Activated CD4-positive, alpha-beta T cell treated with anti-CD3 and anti-CD28 coated beads, Interleukin-2, Interleukin-4, amounts not matched to agents 100 ng/mL and 50 ng/mL, durations not matched to agents 16 hours and 8 hours (primary cell): ENCODE results near the gene ELFN1.

Experiments used
- DNase-seq: peaks from one replicate; pipeline ENCODE4 v3.0.0-alpha.2; 2020; ENCODE audit warnings: low spot score

ELFN1 gene

DNA sequence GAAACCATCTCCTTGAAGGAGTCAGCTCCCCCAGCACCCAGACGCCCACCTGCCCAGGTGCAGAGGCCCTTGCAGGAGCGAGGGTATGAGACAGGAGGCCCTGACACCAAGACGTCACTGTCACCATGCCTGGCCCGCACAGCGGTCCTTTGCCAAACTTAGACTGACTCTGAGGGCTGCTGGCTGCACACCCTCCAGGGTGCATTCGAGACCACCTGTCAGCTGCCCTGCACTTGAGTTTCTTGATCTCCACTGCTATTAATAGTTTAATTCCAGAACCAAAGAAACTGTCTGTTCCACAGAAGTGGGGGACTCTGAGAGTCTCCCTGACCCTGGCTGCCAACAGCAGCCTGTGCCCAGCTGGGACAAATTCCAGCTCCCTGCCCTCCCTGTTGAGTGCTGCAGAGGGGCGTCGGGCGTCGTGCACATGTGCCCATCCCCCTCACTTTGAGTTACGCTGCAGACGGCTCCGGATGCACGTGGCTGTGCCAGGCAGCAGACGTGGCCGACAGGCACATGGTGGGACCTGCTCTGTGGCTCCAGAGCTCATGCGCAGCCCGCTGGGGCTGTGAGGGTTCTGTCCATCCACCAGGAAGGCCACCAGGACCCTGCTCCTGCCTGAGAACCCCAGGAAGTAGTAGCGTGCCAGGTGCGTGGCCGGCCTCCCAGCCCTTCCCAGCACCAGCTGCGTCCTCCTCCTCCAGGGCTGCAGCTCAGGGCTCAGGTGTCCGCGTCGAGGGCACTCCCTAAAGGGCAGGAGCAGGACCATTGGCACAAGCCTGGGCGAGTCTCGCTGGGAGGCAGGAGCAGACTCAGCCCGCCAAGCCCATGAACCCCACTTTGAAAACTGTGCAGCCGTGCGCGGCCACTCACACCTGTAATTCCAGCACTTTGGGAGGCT, 24.8 kb downstream of the ELFN1 start:
- no peak for DNase-seq

DNA sequence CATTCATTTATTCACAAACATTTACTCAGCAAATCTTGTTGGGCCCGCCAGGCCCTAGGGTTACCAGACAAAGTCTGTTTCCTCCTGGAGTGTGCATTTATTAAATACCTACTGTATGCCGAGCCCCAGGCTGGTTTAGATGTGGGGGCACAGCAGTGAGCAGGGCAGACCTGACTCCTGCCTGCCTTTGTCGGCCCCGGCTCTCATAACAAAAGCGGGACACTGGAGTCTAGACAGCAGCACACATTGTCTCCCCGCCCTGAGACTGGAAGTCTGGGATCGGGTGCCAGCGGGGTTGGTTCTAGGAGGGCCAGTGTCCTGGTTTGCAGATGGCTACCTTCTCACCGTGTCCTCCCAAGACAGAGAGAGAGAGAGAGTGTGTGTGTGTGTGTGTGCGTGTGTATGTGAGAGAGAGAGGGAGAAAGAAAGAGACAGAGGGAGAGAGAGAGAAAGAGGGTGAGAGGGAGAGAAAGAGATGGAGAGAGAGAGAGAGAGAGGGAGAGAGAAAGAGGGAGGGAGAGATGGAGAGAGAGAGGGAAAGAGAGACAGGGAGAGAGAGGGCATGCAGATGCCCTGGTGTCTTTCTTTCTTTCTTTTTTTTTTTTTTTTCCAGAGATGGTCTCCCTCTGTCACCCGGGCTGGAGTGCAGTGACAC, 25.9 kb downstream of the ELFN1 start:
- DNase-seq: no peak

DNA sequence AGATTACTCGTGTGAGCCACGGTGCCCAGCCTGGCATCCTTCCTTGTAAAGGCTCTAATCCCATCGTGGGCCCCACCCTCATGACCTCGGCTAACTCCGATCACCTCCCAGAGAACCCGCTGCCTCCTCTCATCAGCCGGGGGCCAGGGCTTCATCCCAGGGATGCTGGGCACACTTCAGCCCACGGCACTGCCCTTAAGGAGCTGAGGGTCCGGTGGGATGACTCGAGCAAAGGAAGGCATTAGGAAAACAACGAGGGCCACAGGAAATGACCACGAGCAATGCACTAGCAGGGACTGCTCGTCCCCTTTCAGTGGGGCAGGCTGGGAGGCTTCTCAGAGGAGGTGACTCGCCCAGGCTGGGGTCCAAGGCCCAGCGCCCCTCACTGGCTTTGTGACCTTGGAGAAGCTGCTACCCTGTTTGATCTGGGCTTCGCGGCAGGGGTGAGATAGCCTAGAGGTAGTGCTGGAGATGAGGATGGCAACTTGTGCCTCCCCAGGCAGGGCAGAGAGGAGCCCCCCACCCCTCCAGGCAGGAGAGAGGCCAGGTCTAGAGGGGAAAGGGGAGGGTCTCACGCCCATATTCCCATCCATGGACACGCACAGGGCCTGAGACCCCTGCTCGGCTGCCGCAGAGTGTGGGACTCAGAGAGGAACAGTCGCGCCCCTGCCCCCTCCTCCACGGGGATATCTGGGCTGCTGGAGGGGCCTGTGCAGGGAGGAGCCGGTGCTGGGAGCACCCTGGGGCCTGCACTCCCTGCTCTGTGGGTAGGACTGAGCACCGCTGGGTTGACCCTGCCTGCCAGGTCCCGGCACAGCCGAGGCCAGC, 26.8 kb downstream of the ELFN1 start:
- DNase-seq: no peak

DNA sequence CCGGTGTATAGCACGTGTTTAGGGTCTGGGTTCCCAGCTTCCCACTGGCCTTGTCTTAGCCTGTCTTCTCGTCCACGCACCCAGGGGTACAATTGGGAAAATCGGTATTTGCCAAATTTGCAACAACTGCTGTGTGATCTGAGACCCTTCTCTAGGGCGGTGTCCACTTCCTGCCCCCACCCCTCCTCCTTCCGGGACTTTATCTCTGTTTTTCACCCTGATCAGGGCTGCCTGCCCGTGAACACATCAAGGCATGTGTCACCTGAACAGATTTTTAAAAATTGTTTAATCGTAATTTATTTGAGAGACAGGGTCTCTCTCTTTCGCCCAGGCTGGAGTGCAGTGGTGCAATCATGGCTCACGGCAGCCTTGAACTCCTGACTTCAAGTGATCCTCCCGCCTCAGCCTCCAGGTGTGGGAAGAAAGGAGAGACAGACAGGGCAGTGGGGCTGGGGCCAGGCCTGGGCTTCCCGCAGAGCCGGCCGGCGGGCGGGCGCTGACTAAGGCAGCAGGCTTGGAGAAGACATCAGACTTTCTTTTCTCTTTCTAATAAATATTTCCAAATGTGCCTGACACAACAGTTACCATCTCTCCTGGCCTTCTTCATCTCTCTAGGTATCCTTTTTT, 27.5 kb downstream of the ELFN1 start:
- DNase-seq: no peak

DNA sequence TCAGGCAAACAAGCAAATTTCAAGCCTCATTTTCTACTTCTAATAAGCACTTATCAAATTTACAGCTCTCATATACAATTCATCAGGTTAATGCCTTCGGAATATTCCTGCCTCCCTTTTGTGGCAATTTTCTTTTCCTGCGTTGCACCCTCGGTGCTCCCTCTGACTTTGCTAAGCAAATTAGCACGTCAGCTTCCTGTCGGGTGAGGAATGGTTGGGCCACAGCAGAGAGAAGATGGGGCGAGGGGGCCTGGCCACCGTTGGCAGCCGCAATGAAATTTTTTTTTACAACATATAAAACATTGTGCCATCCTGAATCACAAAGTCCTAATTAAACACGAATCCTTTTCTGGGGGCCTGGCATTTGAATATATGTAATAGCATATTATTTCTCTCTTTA, 28.1 kb downstream of the ELFN1 start:
- DNase-seq: no peak

DNA sequence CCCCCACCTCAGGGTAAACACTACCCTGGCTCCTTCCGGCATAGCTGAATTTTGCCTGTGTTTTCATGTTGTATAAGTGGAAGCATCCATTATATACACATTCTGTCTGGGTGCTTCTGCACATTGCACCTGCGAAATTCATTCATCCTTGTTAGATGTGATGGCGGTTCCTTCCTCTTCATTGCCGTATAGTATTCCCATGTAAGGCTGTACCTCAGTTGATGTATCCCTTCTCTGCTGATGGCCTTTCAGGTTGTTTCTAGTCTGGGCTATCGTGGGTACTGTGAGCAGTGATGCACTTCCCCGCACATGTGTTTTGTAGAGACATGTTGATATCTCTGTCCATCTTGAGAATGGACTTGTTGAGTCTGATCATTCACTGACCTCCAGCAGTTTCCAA, 28.9 kb downstream of the ELFN1 start:
- DNase-seq: no peak

DNA sequence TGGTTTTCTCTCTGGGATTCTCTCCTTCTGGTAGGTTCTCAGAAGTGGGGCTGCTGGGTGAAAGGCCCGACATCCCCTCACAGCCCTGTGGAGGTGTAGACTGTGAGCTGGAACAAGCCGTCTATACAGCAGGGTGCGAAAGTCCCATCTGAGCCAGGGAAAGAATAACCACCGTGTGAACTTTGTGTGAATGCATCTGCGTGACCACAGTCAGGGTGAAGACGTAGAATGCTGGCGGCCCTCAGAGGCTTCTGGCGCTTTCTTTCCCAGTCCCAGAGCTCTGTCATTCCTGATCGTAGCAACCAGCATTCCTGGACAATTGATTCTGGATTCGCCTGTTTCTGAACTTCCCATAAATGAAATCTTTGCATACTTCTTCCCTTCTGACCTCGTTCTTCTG, 30.0 kb downstream of the ELFN1 start:
- no peak for DNase-seq

DNA sequence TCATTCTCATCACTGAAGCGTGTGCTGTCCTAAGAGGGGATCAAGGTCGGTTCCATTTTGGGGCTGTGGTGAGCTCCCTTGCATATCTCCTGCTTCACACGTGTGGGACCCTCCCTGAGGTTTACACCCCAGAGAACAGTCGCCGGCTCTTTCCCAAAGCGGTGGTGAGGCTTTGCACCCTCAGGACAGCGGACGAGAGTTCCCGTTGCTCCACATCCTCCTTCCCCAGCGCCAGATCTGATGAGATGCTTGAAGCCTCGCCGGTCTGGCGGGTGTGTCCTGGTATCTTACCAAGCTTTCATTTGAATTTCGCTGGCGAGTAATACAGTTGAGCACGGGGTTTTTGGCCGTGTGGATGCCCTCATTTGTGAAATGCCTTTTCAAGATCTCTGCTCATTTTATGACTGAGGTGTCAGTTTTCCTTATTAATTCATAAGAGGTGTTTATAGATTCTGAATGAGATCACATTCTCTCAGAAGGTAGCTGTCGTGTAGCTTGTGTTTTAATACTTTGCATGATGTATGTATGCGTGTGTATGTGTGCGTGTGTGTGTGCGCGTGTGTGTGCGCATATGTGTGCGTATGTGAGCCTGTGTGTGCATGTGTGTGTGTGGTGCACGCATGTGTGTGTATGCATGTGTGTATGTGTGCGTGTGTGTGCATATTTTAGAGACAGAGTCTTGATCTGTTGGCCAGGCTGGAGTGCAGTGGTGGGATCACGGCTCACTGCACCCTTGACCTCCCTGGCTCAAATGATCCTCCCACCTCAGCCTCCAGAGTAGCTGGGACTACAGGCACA, 30.7 kb downstream of the ELFN1 start:
- no peak for DNase-seq

DNA sequence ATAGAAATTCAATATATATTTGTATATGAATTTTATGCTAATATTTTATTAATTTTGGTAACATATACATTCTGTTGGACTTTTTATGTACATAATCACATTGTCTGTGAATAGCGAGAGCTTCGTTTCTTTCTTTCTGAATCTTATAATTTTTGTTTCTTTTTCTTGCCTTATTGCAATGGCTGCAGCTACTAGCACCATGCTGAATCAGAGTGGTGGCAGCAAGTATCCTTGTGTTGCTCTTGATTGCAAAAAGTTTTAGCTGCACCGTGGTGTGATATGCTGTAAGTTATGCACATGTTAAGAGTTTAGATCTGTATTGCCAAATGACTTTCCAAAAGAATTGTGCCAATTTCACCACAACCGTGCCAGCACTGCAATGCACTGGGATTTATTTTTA, 32.6 kb downstream of the ELFN1 start:
- DNase-seq: no peak

DNA sequence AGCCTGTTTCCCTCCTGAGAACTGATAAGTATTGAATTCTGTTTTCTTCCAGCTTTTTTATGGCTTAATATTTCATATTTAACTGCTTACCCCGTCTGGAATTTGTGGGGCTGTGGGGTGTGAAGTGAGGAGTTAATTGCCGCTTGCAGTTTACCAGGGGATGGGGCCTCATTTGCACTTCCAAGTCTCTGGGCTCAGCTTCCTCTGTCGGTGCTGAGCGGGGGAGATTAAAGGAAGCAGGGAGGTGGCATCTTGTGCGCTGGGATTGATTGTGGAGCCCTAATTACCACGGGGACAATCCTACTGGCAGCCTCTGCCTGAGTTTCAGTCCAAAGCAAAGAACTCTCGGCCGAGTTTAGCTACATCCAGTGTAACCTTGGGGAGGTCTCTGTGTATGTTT, 33.4 kb downstream of the ELFN1 start:
- no peak for DNase-seq

DNA sequence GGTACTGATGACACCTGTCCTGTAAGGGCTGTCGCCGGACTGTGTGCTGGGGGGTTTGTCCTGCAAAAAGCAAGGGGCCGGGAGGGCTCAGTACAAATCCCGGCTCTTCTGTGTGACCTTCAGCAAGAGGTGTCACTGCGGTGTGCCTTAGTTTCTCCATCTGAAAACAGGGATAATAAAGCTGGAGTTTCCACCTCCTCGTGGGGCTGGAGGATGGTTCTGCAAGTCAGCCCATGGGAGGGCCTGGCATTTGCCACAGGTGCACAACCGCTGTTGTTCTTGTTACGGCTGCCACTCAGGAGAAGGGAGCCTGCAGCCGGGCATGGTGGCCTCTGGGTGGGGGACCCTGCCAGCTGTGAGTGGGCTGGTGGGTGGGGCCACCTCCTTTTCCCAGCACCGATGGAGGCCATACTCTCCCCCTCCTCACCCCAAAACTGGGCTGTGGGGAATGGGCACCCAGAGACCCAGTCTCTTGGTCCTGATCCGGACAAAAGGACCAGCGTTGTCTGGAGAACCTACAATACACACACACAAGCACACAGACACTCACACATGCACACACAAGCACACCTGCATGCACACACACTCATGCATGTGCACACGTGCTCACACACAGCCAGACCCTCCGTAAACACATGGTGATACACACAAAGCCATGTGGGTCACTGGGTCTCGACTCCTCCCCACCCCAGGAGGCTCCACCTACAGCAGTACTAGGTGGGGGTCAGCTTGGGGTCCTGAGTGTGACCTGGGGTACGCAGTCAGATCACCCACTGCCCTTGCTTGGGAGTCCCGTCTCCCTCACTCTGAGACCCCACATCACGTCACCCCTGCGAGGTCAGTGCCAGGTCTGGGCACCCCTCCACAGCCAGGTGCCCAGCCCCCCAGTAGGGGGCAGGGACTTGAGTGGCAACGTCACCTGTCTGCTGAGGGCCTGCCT, 34.1 kb downstream of the ELFN1 start:
- no peak for DNase-seq

DNA sequence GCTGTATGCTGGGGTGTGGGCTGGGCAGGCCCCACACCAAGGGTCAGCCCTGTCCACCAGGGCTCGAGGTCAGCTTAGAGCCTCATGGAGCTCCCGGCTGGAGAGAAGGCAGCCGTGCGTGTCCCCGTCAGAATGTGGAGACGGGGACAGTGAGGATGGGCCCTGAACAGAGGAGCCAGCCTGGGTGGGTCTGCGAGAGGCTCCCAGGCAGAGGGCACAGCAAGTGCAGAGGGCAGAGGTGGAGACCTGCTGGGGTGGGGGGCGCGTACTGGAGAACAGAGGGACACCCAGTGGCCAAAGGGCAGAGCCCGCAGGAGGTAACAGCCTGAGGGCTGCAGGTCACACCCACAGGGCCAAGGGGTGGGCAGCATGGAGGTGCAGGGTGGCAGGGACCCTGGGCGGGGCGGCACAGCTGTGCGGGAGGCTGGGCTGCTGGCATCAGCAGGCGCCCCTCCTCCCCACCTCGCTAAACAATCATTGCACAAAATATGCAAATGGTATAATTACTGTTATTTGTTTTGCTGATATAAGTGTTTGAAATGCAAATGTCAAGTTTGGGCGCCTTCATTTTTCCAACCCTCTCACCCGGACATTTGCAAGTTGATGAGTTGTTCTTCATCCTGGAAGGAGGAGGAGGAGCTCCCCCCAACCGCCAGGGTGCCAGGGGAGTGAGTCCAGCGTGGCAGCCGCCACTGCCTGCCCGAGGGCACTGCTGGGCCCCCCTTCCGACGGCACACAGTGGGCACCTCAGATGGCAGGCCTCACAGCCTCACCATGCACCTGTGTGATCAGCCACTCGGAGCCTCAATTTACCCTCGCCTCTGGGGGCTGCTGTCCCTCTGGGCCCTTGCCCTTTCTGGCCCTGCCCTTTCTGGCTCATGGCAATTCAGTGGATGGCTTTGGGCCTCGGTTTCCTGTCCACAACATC, 35.0 kb downstream of the ELFN1 start:
- DNase-seq: no peak

DNA sequence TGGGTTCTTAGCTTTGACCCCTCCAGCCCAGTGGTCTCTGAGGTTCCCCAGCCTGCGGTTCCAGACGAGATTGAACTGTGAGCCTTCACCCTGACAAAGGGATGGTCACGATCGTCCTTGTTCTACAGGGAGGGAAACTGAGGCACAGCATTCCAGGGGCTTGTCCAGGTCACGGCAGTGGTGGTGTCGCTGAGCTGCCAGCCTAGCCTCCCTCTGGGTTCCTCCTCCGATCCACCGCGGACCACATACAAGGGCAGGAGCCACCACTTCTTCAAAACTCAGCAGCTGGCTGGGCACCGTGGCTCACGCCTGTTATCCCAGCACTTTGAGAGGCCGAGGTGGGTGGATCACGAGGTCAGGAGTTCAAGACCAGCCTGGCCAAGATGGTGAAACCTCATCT, 35.8 kb downstream of the ELFN1 start:
- DNase-seq: no peak

DNA sequence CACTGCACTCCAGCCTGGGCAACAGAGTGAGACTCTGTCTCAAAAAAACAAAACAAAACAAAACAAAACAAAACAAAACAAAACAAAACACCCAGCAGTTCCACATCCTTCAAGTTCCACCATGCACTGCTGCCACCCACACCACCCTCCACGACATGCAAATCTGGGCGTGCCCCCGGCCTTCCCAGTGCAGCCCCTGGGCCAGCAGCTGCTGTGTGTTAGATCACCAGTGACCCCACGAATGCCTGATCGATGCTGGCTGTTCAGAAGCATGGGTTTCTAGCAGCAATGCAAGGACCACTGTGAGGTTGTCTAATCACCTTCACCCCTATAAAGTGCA, 36.3 kb downstream of the ELFN1 start:
- no peak for DNase-seq

DNA sequence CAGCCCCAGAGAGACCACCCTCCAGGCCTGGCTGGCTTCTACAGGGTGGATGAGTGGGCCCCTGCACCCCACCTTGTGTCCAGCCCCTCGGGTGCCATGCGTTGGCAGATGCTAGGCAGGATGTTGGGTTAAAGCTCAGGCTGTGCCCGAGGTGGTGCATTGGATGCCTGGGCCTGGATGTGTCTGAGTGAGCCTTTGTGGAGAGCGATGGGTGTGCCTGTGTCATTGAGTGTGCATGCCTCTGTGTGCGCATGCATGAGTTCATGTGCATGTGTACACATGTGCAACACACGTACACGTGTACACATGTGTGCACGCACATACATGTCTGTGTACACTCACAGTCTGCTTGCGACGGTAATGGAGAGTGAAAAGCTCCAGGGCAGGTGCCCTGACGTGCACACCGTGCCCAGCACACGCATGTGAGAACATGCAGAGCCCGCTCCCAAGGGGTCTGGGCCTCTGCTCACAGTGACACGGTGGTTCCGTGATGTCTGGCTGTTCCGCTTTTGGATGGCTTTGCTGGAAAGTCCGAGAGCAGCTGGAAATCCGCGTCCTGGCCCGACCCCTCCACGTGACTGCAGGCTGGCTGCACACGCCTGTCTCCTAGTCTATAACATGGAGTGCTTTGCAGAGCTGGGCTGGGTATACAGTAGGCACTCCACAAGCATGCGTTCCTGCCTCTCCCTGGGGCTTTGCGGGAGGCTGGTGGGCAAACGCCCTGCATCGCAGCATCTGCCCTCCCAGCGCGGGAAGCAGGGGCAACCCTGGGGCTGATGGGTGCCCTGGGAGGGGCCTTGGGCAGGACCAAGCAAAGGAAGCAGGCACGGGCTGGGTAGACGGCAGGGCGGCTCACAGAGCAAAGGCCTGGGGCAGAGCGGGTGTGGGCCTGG, 36.9 kb downstream of the ELFN1 start:
- DNase-seq: no peak

DNA sequence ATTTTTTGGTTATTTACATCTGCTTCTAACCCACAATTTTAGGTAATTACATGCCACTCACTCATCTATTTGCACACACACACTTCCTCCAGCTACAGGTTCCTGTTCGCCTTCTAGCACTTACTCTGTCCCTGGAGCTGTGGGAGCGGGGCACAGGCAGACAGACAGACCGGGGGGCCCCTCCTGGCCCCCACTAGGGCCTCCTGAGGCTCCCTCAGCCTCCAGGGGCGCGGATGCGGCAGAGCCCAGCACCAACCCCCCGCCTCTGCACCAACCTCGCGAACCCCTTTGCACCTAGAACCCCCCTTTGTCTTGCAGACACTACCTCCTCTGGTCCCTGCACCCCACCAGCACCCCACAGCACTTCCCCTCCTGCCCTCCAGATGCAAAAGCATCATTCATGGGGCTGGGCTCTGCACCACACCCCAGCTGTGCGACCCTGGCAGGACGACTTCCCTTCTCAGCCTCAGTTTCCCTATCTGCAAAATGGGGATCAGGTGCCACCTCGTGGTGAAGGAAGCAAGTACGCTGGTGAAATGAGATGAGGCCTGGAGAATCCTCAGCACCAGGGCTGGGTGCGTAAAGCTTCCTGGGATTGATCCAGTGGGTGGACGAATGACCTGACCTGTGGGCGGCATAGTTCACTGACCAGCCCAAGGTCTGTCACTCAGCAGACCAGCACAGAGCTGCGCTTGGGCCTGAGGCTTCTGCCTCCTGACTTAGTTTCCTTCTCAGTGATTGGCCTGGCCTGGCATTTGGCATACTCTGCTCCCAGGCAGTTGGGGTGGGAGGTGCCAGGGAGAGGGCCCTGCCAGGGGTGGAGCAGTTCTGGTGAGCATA, 37.9 kb downstream of the ELFN1 start:
- no peak for DNase-seq

DNA sequence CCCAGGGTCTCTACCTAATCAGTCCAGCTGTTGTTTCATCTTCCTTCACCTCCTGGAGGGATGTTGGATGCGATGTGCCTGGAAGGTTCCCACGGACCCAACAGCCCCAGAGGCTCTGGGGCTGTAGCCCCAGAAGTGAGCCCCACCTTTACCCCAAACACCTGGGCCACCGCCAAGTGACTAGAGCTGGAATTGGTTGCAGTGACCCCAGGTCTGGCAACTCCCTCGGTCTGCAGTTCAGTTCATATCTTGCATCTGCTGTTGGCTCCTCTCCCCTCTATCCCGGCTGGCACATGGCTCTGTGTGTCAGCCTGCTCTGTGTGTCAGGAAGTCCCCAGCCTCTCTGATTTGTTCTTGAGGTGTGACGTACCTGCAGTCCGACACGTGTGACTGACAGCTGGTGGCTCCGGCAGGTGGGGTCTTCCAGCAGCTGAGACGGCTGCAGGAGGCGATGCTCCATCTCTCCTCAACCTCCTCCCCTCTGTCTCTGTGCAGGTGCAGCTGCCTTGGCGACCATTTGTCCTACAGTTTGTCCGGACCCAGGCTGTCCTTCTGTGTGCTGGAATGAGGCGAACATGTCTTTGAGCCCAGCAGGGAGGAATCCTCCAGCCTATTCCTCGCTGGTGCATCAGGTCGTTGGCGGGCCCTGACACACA, 38.6 kb downstream of the ELFN1 start:
- DNase-seq: no peak
